Bronchial epithelial cell (primary cell): Measurements from ENCODE around the gene MAGEA8. TPM values are rescaled to one million over a fixed set of nuclear protein-coding genes. Genes with fewer than 3 reads are reported as not detected.
"Not testable (repeated sequence)": the region's sequence is repeated elsewhere in the genome, so short reads cannot be mapped to it uniquely, and the experiment has no call there.

ENCODE experiments used
- DNase-seq: peaks from one replicate; pipeline ENCODE4 v3.0.0-alpha.2; 2010; ENCODE audit warnings: low read depth
- FAIRE-seq: peaks from 2 replicates; lab custom pipeline; 2011; peaks lifted over from hg19 to GRCh38; lab: Jason Lieb, UNC
- H3K27me3 ChIP-seq: 2 replicates; pipeline ENCODE4 v1.5.1; 2011; ENCODE audit warnings: low read length; ENCODE audit not compliant: control insufficient read depth, insufficient read depth
- H3K36me3 ChIP-seq: 2 replicates; pipeline ENCODE4 v1.5.1; 2011; ENCODE audit warnings: low read length; ENCODE audit not compliant: control insufficient read depth, insufficient read depth
- H3K4me3 ChIP-seq: 2 replicates; pipeline ENCODE4 v1.5.1; 2011; ENCODE audit warnings: mild to moderate bottlenecking, low read depth, low read length, control low read depth
- total RNA-seq: library from RNA; depleted of rRNA; stranded (reverse); fragments of >200 nt; gene quantifications from 2 replicates; pipeline ENCODE4 v1.2.1, GENCODE V29; 2014
- TF ChIP-seq, protein P1 (sequence below): IDR thresholded peaks from 2 replicates; pipeline ENCODE4 v1.5.1; 2011; ENCODE audit warnings: mild to moderate bottlenecking, moderate library complexity, low read length, control low read depth, inconsistent platforms; ENCODE audit not compliant: insufficient read depth, severe bottlenecking

MAGEA8 gene
- total RNA-seq, 1 donor from 2014 or later: not detected

- Histone ChIP-seq H3K4me3 (no peak overlapping the region), H3K27me3 (no peaks in the 10 kb centered on the region), H3K36me3 (no peaks in the 10 kb centered on the region)
- no peak for DNase-seq
- no peak for FAIRE-seq
- TF ChIP-seq, protein P1, sequence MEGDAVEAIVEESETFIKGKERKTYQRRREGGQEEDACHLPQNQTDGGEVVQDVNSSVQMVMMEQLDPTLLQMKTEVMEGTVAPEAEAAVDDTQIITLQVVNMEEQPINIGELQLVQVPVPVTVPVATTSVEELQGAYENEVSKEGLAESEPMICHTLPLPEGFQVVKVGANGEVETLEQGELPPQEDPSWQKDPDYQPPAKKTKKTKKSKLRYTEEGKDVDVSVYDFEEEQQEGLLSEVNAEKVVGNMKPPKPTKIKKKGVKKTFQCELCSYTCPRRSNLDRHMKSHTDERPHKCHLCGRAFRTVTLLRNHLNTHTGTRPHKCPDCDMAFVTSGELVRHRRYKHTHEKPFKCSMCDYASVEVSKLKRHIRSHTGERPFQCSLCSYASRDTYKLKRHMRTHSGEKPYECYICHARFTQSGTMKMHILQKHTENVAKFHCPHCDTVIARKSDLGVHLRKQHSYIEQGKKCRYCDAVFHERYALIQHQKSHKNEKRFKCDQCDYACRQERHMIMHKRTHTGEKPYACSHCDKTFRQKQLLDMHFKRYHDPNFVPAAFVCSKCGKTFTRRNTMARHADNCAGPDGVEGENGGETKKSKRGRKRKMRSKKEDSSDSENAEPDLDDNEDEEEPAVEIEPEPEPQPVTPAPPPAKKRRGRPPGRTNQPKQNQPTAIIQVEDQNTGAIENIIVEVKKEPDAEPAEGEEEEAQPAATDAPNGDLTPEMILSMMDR: no peak
Observed at GRCh38 chrX:149908308-149908707, 27.3 kb downstream of the MAGEA8 start.

- no peak for DNase-seq
- Histone ChIP-seq H3K36me3 (no peaks in the 10 kb centered on the region), H3K4me3 (no peak overlapping the region), H3K27me3 (no peaks in the 10 kb centered on the region)
- no peak for FAIRE-seq
- TF ChIP-seq, protein P1: no peak
Observed at GRCh38 chrX:149908727-149909126, 27.7 kb downstream of the MAGEA8 start.

GRCh38 chrX:149909324-149910177 is 28.6 kb downstream of the MAGEA8 start:
- no peak for FAIRE-seq

DNA sequence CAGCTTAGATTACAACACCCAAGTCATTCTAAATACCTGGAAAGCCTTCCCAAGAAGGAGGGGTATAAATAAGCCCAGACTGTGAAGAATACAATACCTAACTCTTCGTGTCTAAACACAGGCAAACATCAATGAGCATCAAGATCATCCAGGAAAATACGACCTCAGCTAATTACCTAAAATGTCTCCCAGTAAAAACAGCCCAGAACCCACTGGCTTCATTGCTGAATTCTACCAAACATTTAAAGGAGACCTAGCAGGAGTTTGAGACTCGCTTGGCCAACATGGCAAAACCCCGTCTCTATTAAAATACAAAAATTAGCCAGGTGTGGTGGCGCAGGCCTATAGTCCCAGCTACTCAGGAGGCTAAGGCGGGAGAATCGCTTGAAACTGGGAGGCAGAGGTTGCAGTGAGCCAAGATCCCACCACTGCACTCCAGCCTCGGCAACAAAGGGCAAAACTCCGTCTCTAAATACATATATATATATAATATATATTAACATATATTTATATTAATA is 29.3 kb downstream of the MAGEA8 start:
- no peaks in the 10 kb centered on the region for H3K36me3 ChIP-seq
- no peak for DNase-seq
- TF ChIP-seq, protein P1: no peak
- no peaks in the 10 kb centered on the region for H3K27me3 ChIP-seq
- H3K4me3 ChIP-seq: no peak overlapping the region
- FAIRE-seq: no peak

More at GRCh38 chrX:149909324-149910177, 28.6 kb downstream of the MAGEA8 start:
- no peak overlapping the region for H3K4me3 ChIP-seq
- no peaks in the 10 kb centered on the region for H3K36me3 ChIP-seq
- DNase-seq: peak; percentile 30
- no peaks in the 10 kb centered on the region for H3K27me3 ChIP-seq
- TF ChIP-seq, protein P1: no peak

GRCh38 chrX:149916745-149917392 is 35.9 kb downstream of the MAGEA8 start:
- H3K36me3 ChIP-seq: no peaks in the 10 kb centered on the region
- TF ChIP-seq, protein P1: no peak
- H3K4me3 ChIP-seq: no peak overlapping the region
- FAIRE-seq (peak; percentile 43), DNase-seq (no peak)
- no peaks in the 10 kb centered on the region for H3K27me3 ChIP-seq

- not testable (repeated sequence) for DNase-seq, H3K36me3 ChIP-seq, H3K4me3 ChIP-seq, FAIRE-seq, H3K27me3 ChIP-seq
Observed at GRCh38 chrX:149923836-149924235, 42.9 kb downstream of the MAGEA8 start.

- H3K4me3 ChIP-seq, H3K36me3 ChIP-seq, DNase-seq, H3K27me3 ChIP-seq: not testable (repeated sequence)
- peak; percentile 62 for FAIRE-seq
Observed at GRCh38 chrX:149924434-149924833, 43.5 kb downstream of the MAGEA8 start.

DNA sequence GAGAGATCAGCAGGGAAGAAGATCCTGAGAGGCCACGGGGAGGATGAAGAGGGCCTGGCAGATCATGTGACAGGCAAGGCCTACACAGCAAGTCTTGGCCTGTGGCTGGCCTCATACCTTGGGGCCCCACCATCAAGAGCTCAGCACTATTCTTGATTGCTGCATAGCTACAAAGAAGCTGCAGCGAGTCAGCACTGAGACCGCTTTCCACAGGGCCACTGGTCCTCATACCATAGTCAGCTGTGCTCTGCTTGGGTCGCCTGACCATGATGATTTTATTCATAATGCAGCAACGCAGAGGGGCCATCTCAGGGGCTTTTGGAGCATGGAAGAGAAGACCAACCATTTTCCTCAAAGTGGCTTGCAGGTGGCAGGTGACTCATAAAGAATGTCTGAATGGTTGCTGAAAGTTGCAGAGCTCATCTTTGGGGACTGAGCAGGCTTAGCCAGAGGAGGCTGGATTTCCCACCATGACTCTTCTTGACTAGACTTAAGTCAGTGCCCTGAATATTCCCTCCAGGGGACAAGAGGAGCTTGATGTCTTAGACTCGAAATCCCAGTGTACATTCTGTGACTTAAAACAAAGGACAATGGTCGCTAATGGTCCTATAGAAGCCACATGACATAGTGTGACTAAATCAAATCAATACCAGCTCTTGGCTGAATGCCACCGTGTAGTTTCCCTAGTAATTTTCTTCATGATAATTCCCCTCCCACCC is 46.4 kb downstream of the MAGEA8 start:
- peak; percentile 70 for FAIRE-seq
- H3K27me3 ChIP-seq, DNase-seq, H3K36me3 ChIP-seq, H3K4me3 ChIP-seq: not testable (repeated sequence)
